GM12874 (cell line): ENCODE data around the gene EIF2D.

Experiments used
- TF ChIP-seq, protein P1 (sequence below): IDR thresholded peaks from 2 replicates; pipeline ENCODE4 v1.5.1; 2011; ENCODE audit warnings: low read depth, mild to moderate bottlenecking, control low read depth, low read length, moderate library complexity; ENCODE audit not compliant: insufficient read depth

The EIF2D gene, protein sequence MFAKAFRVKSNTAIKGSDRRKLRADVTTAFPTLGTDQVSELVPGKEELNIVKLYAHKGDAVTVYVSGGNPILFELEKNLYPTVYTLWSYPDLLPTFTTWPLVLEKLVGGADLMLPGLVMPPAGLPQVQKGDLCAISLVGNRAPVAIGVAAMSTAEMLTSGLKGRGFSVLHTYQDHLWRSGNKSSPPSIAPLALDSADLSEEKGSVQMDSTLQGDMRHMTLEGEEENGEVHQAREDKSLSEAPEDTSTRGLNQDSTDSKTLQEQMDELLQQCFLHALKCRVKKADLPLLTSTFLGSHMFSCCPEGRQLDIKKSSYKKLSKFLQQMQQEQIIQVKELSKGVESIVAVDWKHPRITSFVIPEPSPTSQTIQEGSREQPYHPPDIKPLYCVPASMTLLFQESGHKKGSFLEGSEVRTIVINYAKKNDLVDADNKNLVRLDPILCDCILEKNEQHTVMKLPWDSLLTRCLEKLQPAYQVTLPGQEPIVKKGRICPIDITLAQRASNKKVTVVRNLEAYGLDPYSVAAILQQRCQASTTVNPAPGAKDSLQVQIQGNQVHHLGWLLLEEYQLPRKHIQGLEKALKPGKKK

DNA sequence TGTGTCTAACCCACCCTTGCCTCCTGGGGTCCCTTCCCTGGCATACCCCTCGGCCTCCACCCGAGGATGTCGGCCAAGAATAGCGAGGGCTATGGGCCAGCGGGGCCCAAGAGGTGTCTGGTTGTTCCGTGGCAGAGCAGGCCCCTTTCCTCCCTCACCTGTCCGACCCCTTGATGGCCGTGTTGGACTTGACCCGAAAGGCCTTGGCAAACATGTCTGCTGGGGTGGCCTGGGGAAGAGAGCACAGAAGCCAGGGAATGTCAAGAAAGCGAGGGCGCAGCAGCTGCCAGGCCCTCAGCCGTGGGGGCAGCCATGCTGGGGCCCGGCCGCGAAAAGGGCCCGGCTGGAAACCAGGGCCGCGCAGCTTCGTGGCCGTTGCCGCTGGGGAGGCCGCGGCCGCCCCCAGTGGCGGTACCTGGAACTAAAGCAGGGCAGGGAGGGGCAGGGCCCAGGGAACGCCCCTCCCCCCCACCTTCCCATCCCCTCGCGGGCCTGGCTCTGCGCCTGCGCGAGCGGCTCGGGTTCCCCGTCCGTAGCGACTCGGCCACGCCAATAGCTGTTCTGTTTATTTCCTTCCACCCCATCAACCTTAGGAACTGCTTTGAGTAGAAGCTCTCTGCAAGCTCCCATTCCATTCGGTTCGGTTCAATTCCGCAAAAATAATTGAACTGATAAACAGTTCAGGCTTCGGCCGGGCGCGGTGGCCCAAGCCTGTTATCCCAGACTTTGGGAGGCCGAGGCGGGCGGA, at the start of gene EIF2D:
Gene EIF2D, minus strand, starts transcription at position 337 of the 748 bp plus-strand sequence. Its CDS starts 123 bp downstream, at position 214.
- TF ChIP-seq, protein P1, sequence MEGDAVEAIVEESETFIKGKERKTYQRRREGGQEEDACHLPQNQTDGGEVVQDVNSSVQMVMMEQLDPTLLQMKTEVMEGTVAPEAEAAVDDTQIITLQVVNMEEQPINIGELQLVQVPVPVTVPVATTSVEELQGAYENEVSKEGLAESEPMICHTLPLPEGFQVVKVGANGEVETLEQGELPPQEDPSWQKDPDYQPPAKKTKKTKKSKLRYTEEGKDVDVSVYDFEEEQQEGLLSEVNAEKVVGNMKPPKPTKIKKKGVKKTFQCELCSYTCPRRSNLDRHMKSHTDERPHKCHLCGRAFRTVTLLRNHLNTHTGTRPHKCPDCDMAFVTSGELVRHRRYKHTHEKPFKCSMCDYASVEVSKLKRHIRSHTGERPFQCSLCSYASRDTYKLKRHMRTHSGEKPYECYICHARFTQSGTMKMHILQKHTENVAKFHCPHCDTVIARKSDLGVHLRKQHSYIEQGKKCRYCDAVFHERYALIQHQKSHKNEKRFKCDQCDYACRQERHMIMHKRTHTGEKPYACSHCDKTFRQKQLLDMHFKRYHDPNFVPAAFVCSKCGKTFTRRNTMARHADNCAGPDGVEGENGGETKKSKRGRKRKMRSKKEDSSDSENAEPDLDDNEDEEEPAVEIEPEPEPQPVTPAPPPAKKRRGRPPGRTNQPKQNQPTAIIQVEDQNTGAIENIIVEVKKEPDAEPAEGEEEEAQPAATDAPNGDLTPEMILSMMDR, result peak; percentile 100

DNA sequence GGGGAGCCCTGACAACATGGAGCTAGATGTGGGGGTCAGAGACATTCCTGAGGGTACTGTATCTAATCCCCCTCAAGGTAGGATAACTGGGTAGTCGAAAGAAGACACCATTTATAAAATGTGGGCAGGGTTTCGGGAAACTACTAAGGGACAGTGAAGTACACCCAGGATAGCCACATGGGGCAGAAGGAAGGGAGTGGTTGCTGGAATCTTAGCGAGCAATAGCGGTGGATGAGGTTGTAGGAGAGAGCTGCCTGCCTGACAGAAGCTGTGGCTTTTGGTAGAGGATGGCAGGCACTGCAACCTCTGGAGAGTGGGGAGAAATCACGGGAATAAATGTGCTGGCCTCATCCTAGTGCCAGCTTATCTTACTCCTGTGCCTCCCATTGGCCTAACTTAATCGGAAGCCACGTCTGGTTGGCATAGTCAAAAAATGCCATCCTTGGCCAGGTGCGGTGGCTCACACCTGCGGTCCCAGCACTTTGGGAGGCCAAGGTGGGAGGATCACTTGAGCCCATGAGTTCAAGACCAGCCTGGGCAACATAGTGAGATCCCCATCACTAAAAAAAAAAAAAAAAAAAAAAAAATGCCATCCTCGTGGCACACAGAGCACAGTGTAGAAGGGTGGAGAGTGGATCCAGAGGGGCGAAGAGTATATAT, 49.0 kb upstream of the EIF2D start:
- TF ChIP-seq, protein P1, result no peak

DNA sequence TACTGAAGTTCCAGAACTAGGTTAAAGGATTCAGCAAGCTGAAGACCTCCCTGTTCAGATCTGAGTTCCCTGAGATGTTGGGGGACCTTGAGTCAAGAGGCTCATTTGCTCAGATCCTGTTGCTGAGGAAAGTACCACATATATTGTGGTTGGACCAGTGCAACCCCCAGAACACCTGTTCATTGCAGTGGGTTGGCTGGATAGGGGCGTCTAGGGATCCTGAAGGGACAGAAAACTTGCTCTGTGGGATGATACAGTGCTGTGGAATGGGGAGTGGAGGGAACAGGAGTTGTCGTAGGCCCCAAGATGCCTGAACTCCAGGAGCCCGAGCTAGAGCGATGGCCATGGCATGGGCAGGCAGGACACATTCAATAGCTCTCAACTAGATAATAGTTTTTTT, 47.9 kb upstream of the EIF2D start:
- TF ChIP-seq, protein P1, result no peak

DNA sequence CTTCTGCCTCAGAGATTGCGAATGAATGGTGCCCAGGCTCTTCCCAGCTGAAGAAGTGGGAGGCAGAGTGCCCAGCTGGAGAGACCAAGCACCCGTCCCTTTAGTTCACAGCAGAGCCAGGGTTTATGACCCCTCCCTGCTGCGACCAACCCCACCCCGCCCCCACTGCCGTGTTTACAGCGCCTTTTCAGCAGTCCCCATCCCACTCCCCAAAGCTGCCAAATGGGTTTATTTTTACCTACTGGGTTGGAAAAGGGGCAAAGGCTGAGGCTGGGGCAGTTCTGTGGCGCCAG, 46.7 kb upstream of the EIF2D start:
- TF ChIP-seq, protein P1, result no peak

DNA sequence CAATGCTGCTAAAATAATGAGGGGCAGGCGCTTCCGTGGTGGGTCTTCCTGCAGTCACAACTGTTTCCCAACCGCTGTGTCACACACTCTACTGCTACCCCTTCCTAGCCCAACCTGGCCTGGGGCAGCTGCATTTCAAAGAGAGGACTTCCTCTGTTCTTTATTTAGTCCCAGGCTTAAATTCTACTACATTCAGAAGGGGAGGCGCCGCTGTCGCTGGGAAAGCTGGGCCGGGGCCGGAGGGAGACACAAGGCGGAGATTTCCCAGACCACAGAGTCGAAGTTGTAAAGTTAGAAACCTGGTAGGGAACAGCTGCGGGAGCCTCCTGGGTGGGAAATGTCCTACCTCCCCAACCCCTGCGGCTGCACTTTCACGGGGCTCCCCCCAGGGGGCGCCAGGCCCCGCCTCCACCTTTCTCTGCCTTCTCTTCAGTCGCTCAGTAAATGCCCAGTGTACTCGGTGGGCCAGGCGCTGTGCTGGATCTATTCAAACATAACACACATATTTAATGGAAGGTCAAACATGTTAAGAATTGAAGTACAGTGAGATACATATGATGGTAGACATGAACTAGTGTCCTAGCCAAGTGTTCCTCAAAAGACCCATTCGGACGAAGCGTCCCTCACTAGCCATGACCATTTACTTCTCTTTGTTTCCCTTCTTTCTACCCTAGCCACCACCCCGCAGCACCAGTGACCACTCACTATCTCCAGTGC, 46.2 kb upstream of the EIF2D start:
- TF ChIP-seq, protein P1, result peak; percentile 98

DNA sequence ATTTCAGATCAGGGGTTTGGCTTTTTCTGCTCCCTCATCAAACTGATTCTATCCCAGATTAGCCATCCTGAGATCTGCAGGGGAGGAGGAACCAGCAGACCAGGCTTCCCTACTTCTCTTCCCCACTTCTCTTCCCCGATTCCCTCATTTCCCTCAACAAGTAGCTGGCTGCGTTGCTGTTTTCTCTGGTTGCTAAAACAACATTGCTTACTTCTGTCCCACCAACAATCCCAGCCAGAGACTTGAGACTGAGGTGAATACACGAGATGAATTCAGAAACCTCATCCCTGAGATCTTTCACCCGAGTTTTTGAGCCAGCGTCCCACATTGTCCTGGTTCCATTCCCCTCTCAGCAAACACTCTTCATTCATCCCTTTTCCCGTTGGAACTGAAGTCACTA, 45.5 kb upstream of the EIF2D start:
- TF ChIP-seq, protein P1, result no peak
